Right renal cortex interstitium (tissue), 3 donors: ENCODE results near the gene ZNF540. TPM values are rescaled to one million over a fixed set of nuclear protein-coding genes. Genes with fewer than 3 reads are reported as not detected.
A peak's percentile ranks its signal among the peaks of the same experiment; 100 is the strongest.
"Not testable (repeated sequence)": the region's sequence is repeated elsewhere in the genome, so short reads cannot be mapped to it uniquely, and the experiment has no call there.

Experiments
- DNase-seq, 3 donors: peaks; one replicate each; pipeline ENCODE4 v3.0.0-alpha.2; 2013; ENCODE audit warnings: low read depth in 3 of 3, low spot score in 2 of 3
- polyA plus RNA-seq, 3 donors: library from polyadenylated mRNA; unstranded; fragments of 120-200 nt; gene quantifications; one replicate each; pipeline ENCODE4 v1.2.1, GENCODE V29; 2013; ENCODE audit not compliant: insufficient read length in 3 of 3

ZNF540 gene
- 1 to 10 TPM; 4.5 to 5.1 (median 5.0) TPM for polyA plus RNA-seq

DNA sequence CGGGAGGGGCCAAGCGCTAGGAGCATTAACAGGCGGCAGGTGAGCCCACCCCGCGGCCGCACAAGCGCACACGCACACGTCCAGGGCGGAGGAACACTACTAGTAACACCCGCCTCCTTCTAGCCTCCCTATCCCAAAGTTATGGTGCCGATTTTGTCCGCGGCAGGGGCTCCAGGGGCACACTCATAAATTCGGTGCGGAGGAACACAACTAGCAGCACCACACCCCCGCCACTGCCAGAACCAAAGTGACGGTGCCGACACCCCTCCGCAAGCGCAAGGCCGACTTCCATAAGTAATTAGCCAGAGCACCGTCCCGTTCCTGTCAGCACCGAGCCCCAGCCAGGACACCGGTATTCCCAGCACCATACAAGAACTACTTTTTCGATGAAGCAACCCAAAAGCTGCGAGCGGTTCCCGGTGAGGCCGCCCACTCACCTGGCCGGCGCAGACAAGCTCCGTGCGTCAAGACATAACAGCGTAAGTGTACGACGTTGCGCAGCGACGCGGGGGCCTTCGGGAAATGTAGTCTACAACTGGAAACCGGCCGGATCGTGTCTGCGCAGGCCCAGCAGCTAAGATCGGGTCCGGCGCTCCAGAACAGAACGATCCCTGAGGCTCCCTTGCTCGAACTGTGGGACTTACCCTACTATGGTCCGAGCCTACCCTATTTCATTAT lies at the start of gene ZNF540, which contains the start of gene ZNF571:
Gene ZNF540, plus strand, starts transcription at position 573 of the 678 bp plus-strand sequence. CDS start 3,572 bp downstream, outside the sequence.
Gene ZNF571, minus strand, starts transcription at position 489 of the 678 bp plus-strand sequence. CDS start 8,116 bp downstream, outside the sequence.
- DNase-seq = peak; percentile 86 to 92 (median 88)

DNA sequence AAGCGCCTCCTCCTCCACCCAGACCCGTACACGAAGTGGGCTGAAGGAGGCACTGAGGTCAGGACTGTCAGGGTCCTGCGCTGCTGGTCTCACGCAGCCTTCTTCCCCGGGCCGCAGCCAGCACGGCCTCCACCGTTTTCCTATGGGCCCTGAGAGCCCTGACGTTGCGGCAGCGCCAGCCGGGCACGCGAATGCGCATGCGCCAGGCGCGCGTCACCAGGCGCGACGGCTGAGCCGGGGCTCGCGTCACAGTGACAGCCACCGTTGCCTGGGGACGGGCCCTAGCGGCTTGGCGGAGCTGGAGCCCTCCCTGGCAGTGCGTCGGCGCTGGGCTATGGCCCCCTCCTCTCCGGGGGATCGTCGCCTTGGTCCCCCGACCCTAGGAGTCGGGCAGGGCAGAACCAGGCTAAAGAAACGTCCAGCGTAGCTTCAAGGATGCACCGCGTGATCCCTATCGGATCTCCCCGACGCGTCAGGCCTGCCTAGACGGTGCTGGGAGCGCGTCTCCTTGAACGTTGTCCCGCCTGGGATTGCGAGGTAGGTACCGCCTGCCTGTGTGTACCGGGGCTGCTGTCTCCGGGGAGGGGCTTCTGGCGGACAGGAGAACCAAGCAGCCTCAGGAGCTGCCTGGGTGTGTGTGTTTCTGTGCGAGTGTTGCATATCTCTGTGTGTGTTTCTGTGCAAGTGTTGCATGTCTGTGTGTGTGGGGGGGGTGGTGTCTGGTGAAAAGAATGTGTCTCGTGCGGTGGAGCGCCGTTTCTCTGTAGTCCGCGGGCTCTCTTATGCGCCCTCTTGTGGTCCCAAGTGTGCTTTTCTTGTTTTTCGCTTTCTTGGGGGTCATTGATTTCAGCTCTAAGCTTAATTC lies 43.3 kb upstream of the ZNF540 start:
- peak; percentile 58 to 70 (median 62) for DNase-seq

DNA sequence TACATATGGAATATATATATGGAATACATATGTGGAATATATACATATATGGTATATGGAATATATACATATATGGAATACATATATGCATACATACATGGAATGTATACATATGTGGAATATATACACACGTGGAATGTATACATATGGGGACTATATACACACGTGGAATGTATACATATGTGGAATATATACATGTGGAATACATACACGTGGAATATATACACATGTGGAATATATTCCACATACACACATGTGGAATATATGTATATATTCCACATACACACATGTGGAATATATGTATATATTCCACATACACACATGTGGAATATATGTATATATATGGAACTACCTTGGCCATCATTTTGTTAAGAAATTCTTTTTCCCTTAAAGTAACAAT lies 31.2 kb upstream of the ZNF540 start:
- DNase-seq = no peak

DNA sequence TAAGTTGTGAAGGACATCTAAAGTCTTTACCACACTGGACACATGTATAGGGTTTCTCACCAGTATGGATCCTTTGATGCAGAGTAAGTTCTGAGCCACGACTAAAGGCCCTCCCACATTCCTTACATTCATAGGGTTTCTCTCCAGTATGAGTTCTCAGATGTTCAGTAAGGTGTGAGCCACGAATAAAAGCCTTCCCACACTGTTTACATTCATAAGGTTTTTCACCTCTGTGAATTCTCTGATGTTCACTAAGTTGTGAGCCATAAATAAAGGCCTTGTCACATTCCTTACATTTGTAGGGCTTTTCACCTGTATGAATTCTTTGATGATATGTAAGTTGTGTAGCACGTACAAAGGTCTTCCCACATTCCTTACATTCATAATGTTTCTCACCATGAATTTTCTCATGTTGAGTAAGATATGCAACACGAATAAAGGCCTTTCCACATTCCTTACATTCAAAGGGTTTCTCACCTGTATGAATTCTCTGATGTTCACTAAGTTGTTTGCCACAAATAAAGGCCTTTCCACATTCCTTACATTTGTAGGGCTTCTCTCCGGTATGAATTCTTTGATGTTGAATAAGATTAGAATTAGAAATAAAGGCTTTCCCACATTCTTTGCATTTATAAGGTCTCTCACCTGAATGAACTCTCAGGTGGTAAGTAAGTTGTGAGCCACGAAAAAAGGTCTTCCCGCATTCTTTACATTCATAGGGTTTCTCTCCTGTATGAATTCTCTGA lies 29.9 kb upstream of the ZNF540 start:
- DNase-seq = no peak

DNA sequence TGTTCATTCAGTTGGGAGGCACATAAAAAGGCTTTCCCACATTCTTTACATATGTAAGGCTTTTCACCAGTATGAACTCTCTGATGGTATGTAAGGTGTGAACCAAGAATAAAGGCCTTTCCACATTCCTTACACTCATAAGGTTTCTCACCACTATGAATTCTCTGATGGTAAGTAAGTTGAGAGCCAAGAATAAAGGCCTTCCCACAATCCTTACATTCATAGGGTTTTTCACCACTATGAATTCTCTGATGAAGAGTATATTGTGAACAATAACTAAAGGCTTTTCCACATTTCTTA lies 29.4 kb upstream of the ZNF540 start:
- DNase-seq = no peak

DNA sequence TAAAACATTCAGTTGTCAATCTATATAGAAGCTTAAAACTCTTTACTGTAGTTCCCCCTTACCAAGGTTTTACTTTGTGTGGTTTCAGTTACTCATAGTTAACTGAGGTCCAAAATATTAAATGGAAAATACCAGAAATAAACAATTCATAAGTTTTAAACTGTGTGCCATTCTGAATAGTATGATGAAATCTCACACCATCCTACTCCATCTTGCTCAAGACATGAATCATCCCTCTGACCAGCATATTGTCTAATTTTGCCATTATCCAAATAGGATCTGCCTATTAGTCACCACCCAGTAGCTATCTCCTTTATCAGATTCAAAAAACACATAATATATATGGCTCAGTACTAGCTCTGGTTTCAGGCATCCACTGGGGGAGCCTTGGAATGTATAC lies 22.5 kb upstream of the ZNF540 start:
- no peak for DNase-seq

DNA sequence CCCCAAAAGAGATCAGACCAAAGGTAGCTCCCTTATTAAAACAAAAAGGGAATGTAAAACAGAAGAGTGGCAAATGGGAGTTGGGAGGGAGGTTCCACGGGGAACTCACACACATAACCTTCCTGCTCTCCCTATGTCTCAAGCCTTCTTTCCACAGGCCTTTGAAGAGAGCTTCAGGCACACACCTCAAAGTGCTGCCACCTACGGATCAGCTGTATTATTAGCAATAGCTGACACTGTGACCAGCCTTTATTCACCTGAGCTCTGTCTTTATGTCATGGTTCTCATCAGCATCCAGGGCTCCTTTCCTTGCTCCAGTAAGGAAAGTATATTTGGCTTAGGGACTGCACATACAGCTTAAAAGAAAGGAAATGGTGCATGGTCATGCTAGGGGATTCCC lies 11.3 kb upstream of the ZNF540 start:
- DNase-seq = no peak

DNA sequence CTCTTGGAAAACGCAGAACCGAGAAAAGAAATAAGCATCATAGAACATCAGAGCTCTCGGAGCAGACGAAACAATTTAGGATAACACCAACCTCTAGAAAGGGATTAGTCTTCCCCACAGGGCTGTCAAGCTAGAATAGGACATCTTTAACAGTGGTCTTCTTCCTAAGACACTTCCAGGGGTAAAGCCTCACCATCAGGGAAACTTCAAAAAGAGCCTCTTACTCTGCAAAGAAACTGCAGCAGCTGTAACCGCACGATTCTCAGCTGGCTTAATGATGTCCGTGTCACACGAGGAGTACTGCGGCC lies 726 bp upstream of the ZNF540 start:
- peak; percentile 19 to 58 (median 53) for DNase-seq

DNA sequence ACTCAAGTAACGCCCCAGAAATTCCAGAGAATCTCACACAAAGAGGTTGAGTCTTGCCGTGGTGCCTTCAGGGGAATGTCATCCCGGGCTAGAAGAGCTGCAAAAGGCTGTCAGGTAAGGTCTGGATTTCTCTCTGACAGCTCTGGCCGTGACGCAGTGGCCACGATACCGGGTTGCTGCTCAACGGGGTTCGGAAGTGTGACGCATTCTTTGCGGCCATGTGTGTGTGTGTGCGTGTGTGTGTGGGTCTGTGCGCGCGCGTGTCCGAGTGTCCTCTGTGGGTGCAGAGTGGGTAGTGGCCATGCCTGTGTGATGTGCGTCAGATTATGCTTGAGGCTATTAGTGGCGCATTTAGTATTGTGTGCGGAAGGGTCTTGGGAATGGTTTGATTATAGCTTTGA lies 306 bp downstream of the ZNF540 start:
- no peak for DNase-seq

DNA sequence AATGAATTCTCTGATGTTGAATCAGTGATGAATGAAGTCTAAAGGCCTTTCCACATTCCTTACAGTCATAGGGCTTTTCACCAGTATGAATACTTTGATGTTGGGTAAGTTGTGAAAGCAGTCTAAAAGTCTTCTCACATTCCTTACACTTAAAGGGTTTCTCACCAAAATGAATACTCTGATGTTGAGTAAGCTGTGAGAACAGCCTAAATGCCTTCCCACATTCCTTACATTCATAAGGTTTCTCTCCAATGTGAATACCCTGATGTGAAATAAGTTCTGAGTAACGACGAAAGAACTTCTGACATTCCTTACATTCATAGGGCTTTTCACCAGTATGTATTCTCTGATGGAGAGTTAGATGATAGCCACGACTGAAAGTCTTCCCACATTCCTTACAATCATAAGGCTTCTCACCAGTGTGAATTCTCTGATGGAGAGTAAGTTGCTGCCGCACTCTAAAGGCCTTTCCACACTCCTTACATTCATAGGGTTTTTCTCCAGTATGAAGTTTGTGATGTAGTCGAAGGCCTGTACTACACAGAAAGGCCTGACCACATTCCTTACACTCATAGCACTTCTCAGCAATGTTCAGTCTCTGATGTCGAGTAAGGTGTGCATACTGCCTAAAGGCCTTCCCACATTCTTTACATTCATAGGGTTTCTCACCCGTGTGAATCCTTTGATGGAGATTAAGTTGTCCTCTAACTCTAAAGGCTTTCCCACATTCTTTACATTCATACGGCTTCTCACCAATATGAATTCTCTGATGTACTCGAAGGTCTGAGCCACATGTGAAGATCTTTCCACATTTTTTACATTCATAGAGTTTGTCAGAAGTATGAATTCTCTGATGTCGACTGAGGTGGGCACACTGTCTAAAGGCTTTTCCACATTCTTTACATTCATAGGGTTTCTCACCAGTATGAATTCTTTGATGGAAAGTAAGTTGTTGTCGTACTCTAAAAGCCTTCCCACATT lies 40.7 kb downstream of the ZNF540 start:
- no peak for DNase-seq

DNA sequence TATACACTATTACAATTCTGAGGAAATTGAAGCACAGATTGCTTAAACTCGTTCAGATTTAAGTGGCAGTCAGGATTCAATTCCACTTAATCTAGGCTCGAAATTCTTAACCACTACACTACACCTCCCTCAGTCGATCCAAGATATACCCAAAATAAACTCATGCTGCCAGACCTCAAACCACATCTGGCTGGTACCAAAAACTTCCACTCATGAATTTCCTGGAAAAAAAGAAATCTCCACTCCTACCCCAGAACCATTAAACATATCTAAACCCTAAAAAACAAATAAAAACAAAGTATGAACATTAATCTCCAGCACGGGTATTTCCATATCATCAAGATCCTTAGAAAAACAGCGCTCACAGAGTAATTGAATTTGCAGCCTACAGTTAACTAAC lies 59.4 kb downstream of the ZNF540 start:
- DNase-seq = peak in 1 of 3 donors; percentile 10

DNA sequence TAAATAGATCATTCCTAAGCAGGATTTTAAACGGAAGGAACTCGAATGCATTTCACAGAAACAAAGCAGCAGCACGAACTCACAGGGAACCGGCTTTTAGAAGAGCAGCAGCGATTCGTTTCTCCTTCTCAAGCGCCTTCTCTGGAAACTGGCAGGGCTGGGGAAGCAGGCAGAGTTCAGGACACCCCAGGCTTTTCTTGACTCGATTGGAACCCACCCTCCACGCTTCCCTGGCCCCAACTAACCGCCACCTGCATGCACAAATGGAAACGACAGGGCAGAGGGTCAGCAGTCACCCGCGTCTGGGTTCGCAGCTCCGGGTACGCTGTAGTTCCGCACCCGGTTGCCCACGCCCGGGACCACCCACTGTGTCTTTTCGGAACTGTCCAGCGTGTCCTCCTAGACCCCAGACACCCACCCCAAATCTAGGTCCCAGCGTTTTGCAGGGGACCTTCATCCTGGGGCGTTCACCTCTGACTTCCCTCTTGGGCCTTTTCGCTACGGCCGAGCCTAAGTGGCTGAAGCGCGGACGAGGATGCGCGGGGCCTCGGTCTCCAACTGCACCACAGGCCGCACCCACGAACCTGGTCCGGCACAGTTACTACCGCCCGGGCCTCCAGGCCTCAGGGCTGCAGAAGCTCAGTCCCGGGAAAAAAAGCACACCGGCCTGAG lies 60.1 kb downstream of the ZNF540 start:
- DNase-seq = peak; percentile 29 to 53 (median 32)

DNA sequence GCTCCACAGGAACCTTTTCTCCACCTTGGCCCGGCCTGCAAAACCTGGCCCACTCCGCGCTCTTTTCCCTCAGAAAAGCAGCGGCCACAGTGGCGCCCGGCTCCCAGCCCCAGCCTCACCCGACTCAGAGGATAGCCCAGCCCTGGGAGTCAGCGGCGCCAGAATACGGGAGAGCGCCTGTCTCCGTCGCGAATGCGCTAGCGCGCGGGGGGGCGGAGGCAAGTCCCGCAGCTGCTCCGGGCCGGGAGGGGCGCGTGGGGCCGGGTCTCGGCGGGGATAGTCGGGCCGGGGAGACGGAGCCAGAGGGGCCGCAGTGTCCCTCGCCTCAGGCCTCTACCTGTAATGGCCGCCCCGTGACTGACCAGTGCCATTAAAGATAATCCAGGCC lies 60.6 kb downstream of the ZNF540 start, which contains the start of gene ZFP30:
Gene ZFP30, minus strand, starts transcription at position 165 of the 388 bp plus-strand sequence. CDS start 7,643 bp downstream, outside the sequence.
- peak in 2 of 3 donors; percentile 44 to 80 for DNase-seq

DNA sequence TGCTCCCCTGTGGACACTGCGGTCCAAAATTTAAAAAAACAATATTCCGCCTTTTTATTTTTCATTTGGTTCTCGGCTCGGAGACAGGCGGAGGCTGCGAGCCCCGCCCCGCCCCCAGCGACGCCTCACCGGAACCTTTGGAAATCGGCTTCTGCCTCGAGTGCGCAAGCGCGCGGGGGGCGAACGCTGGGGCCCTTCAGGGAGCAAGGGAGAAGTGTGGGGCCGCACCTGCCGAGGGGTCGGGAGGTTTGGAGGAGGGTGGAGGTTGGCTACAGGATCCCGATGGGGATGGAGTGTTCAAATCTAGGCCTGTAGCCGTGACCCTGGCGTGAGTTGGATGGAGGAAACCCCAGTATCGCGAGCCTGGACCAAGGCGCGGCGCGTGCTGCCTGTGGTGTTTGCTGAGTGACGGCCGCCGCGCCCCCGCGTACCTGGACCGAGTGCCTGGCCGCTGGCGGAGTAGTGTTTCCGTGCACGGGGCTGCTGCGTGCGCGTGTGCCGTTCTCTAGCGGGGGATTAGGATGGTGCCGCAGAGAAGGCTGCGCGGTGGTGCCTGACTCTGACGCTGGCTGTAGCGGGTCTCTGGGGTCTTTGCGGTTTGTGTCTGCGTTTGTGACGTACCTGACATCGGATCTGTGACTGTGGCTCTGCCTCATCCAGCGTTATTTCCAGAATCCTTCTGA lies 61.2 kb downstream of the ZNF540 start:
- DNase-seq = peak; percentile 74 to 80 (median 77)

DNA sequence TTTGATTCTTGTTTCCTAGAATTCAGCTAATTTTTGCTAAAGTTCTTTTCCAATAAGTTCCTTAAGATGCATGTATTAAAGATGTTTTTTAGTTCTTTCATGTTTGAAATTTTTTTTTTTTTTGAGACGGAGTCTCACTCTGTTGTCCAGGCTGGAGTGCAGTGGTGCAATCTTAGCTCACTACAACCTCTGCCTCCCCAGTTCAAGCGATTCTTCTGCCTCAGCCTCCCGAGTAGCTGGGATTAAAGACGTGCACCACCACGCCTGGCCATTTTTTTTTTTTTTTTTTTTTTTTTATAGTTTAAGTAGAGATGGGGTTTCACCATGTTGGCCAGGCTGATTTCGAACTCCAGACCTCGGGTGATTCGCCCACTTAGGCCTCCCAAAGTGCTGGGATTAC lies 62.5 kb downstream of the ZNF540 start:
- DNase-seq = not testable (repeated sequence)
